ENCODE data around the gene GFI1B. TPM values are rescaled to one million over a fixed set of nuclear protein-coding genes. Genes with fewer than 3 reads are reported as not detected.

The GFI1B gene
- total RNA-seq, 2 experiments from 2014 or later = not detected

DNA sequence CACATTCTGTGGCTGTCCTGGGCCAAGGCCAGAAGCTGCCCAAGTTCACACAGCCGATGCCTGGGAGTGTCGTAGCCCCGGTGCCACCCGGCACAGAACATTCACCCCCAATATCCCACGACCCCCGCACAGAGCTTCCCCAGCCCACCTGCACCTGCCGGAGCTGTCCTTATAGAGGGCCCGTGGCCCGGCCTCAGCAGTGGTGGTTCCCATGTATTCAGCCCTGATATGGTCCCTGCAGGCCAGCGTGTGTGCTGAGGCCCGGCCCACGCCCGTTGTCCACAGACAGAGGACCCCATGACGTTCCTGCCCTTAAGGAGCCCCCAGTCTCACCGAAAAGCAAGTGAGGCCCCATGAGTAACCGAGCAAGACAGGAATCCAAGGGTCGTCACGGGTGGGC is 5.3 kb upstream of the GFI1B start:
- no peak for DNase-seq
- Mint-ChIP-seq H3K9me3 (no peaks in the 10 kb centered on the region), H3K27ac (no peak overlapping the region), H3K4me1 (ENCODE audit: low read depth) (no peaks in the 10 kb centered on the region), H3K27me3 (ENCODE audit: low read depth) (peaks cover 2% of the 10 kb centered on the region), H3K36me3 (ENCODE audit: low read depth) (no peaks in the 10 kb centered on the region), H3K4me3 (no peak overlapping the region)
- intact Hi-C loops (cut with micrococcal nuclease) = loop anchor here (5.0 kb wide), 2 partner anchors 126 to 466 kb away; no protein-coding TSS in a partner anchor
- CTCF ChIA-PET = interaction anchor here (0.6 to 1.0 kb wide), 4 partner anchors 8 to 42 kb away, joined by 3 read pairs; no protein-coding TSS in a partner anchor

DNA sequence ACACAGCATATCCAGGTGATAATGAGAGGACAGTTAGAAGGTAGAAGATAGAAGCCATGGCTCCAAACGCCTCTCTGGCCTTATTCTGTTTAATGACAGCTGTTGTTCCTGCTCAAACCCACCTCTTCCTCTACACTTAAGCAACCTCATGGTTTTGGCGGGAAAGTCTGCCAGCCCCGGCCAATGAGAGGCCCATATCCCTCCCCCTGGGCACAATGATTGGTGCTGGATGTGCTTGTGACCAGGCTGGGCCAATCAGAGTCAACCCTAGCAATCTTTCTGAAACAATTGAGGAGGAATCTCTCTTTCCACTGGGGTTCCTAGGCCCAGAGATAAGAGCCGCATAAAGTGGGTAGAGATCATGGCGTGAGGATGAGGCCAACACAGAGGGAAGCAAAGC is 4.8 kb upstream of the GFI1B start:
- CTCF ChIA-PET = interaction anchor here (0.7 to 1.0 kb wide), 4 partner anchors 16 to 462 kb away, joined by 3 read pairs; no protein-coding TSS in a partner anchor
- no peak for DNase-seq
- Mint-ChIP-seq H3K27me3 (ENCODE audit: low read depth) (peaks cover 7% of the 10 kb centered on the region), H3K4me1 (ENCODE audit: low read depth) (peaks cover 4% of the 10 kb centered on the region), H3K36me3 (ENCODE audit: low read depth) (no peaks in the 10 kb centered on the region), H3K4me3 (no peak overlapping the region), H3K27ac (no peak overlapping the region), H3K9me3 (no peaks in the 10 kb centered on the region)
- intact Hi-C loops (cut with micrococcal nuclease) = loop anchor here (5.0 kb wide), 2 partner anchors 126 to 466 kb away; no protein-coding TSS in a partner anchor

DNA sequence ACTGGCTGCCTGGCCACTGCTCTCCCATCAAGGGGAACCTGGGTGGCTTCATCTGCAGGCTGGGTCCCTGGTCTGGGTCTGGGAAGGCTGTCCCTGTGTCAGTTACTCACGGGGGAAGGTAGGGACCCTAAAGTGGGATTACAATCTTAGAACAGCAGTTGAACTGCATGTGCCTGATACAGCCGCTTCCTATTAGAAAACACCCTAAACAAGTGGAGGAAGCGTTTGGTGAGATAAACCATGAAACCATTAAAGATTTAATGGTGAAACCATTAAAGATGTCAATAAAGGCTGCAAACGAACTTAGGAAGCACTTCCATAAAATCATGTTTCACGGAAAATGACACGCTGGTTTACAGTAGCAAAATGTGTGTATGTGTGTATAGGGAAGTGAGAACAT is 2.5 kb upstream of the GFI1B start:
- DNase-seq = no peak
- intact Hi-C loops (cut with micrococcal nuclease) = loop anchor here (1.0 to 5.0 kb wide), 3 partner anchors 47 to 172 kb away; no protein-coding TSS in a partner anchor
- no peak overlapping the region for H3K27ac Mint-ChIP-seq
- no peak overlapping the region for H3K4me3 Mint-ChIP-seq
- H3K9me3 Mint-ChIP-seq = no peaks in the 10 kb centered on the region
- CTCF ChIA-PET = interaction anchor here (1.7 to 2.2 kb wide), 2 partner anchors 46 to 74 kb away, joined by 5 to 6 read pairs; no protein-coding TSS in a partner anchor
- H3K4me1 Mint-ChIP-seq (ENCODE audit: low read depth) = peaks cover 5% of the 10 kb centered on the region
- H3K36me3 Mint-ChIP-seq (ENCODE audit: low read depth) = no peaks in the 10 kb centered on the region
- H3K27me3 Mint-ChIP-seq (ENCODE audit: low read depth) = peaks cover 24% of the 10 kb centered on the region

DNA sequence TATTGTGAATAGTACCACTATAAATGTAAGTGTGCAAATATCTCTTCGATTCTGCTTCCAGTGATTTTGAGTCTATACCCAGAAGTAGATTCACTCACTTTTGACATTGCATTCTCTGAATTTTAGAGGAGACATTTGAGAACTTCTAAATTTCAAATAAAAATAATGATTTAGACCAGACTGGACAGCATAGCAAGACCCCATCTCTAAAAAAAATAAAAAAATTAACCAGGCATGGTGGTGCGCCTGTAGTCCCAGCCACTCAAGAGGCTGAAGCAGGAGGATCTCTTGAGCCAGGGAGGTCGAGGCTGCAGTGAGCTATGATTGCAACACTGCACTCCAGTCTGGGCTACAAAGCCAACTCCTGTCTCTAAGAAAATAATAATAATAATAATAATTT is 1.9 kb upstream of the GFI1B start:
- intact Hi-C loops (cut with micrococcal nuclease) = loop anchor here (2.0 to 5.0 kb wide), 2 partner anchors 46 to 171 kb away; no protein-coding TSS in a partner anchor
- CTCF ChIA-PET = interaction anchor here (0.6 kb wide), 1 partner anchor 14 kb away, joined by 3 read pairs; no protein-coding TSS in a partner anchor
- no peaks in the 10 kb centered on the region for H3K9me3 Mint-ChIP-seq
- H3K36me3 Mint-ChIP-seq (ENCODE audit: low read depth) = no peaks in the 10 kb centered on the region
- peaks cover 28% of the 10 kb centered on the region for H3K27me3 Mint-ChIP-seq (ENCODE audit: low read depth)
- no peak overlapping the region for H3K4me3 Mint-ChIP-seq
- H3K4me1 Mint-ChIP-seq (ENCODE audit: low read depth) = peaks cover 5% of the 10 kb centered on the region
- no peak for DNase-seq
- no peak overlapping the region for H3K27ac Mint-ChIP-seq

DNA sequence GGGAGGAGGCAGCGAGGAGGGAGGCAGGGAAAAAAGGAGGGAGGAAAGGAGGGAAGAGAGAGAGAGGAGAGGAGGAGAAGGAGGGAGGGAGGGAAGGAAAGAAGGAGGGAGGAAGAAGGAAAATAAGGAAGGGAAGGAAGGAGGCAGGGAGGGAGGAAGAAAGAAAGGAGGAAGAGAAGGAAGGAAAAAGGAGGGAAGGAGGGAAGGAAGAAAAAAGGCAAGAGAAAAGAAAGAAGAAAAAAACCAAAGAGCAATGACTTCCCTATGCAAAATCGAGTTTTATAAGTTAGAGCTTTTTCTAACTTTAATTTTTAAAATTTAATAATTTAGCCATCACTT is 413 bp upstream of the GFI1B start:
- H3K27ac Mint-ChIP-seq = no peak overlapping the region
- no peaks in the 10 kb centered on the region for H3K36me3 Mint-ChIP-seq (ENCODE audit: low read depth)
- CTCF ChIA-PET = interaction anchor here (1.1 to 1.8 kb wide), 2 partner anchors 25 to 35 kb away, joined by 3 to 5 read pairs; no protein-coding TSS in a partner anchor
- intact Hi-C loops (cut with micrococcal nuclease) = loop anchor here (5.0 kb wide), 1 partner anchor 169 kb away; no protein-coding TSS in a partner anchor
- peaks cover 5% of the 10 kb centered on the region for H3K4me1 Mint-ChIP-seq (ENCODE audit: low read depth)
- H3K9me3 Mint-ChIP-seq = no peaks in the 10 kb centered on the region
- peaks cover 28% of the 10 kb centered on the region for H3K27me3 Mint-ChIP-seq (ENCODE audit: low read depth)
- no peak overlapping the region for H3K4me3 Mint-ChIP-seq
- DNase-seq = no peak

DNA sequence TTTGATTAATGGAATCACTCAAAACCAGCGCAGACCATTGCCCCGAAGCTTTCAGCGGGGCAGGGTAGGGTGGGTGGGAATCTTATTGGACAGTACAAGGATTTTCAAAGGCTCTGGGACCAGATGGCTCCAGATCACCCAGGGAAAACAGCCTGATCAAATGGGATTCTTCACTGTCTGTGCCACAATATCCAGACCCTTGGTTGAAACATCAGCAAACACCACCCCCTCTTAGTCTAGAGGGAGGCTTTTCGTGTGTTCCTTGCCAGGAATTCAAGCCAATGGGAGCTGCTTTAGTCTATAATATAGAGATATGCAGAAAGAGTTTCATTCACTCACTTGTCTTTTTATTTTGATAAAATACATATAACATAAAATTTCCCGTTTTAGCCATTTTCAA is 1.7 kb downstream of the GFI1B start:
- DNase-seq = no peak
- no peaks in the 10 kb centered on the region for H3K9me3 Mint-ChIP-seq
- peaks cover 5% of the 10 kb centered on the region for H3K4me1 Mint-ChIP-seq (ENCODE audit: low read depth)
- no peaks in the 10 kb centered on the region for H3K36me3 Mint-ChIP-seq (ENCODE audit: low read depth)
- CTCF ChIA-PET = no interaction called here
- no peak overlapping the region for H3K4me3 Mint-ChIP-seq
- no peak overlapping the region for H3K27ac Mint-ChIP-seq
- intact Hi-C loops (cut with micrococcal nuclease) = no loop called here
- H3K27me3 Mint-ChIP-seq (ENCODE audit: low read depth) = peaks cover 28% of the 10 kb centered on the region

DNA sequence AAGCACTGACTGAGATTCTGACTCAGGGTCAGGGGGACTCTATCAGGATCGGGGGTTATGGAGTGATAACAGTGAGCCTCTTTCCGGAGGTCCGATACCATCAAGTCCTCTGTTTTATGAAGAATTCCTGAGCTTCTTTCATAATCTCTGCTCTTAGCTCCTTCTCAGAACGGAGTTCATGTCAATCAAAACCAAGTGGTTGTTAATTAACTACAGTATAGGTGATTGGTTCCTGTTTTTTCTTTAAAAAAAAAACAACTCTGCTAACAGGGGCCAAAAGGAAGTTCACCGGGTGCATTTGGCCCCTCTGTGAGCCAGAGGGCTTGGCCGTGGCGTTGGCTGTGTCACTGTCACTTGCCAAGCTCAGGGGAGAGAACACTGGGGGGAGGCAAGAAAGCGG is 4.0 kb downstream of the GFI1B start:
- no peak overlapping the region for H3K27ac Mint-ChIP-seq

DNA sequence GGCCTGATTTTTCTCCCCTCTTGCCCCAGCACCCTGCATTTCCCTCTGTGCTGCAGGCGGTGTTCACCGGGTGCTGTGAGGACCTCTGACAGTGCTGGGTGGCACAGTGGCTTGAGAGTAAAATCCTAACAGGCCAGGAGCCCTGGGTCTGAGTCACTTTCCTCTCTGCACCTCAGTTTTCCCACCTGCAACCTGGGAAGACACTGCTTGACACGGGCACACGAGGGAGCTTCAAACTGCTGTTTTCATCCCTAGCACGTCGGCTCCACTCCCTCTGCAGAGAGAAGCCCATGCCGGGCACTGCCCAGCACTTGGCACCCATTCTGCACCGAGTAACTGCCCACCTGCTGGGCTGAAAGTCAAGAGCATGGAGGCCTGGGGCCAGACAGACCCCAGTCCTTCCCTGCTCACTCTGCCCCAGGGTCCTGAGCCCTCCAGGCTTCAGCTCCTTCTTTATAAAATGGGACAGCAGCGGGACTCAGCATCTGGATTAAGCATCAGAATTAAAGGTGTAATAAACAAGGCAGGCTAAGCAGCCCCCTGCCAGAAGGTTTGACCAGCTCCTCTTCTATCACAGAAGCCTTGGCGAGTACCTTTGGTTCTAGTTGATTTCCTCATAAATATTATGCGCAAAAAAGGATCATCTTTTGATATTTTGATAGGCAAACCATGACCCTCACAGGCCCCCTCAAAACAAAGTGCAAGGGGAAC is 5.2 kb downstream of the GFI1B start:
- Mint-ChIP-seq H3K36me3 (ENCODE audit: low read depth) (no peaks in the 10 kb centered on the region), H3K27me3 (ENCODE audit: low read depth) (peaks cover 33% of the 10 kb centered on the region), H3K27ac (no peak overlapping the region), H3K9me3 (no peaks in the 10 kb centered on the region), H3K4me1 (ENCODE audit: low read depth) (peaks cover 2% of the 10 kb centered on the region), H3K4me3 (no peak overlapping the region)
- CTCF ChIA-PET = no interaction called here
- DNase-seq = no peak
- intact Hi-C loops (cut with micrococcal nuclease) = no loop called here

More for the DNA sequence above, 4.0 kb downstream of the GFI1B start:
- CTCF ChIA-PET = no interaction called here
- intact Hi-C loops (cut with micrococcal nuclease) = no loop called here
- H3K27me3 Mint-ChIP-seq (ENCODE audit: low read depth) = peaks cover 37% of the 10 kb centered on the region
- DNase-seq = no peak
- no peaks in the 10 kb centered on the region for H3K36me3 Mint-ChIP-seq (ENCODE audit: low read depth)
- no peaks in the 10 kb centered on the region for H3K9me3 Mint-ChIP-seq
- no peak overlapping the region for H3K4me3 Mint-ChIP-seq
- H3K4me1 Mint-ChIP-seq (ENCODE audit: low read depth) = peaks cover 5% of the 10 kb centered on the region

DNA sequence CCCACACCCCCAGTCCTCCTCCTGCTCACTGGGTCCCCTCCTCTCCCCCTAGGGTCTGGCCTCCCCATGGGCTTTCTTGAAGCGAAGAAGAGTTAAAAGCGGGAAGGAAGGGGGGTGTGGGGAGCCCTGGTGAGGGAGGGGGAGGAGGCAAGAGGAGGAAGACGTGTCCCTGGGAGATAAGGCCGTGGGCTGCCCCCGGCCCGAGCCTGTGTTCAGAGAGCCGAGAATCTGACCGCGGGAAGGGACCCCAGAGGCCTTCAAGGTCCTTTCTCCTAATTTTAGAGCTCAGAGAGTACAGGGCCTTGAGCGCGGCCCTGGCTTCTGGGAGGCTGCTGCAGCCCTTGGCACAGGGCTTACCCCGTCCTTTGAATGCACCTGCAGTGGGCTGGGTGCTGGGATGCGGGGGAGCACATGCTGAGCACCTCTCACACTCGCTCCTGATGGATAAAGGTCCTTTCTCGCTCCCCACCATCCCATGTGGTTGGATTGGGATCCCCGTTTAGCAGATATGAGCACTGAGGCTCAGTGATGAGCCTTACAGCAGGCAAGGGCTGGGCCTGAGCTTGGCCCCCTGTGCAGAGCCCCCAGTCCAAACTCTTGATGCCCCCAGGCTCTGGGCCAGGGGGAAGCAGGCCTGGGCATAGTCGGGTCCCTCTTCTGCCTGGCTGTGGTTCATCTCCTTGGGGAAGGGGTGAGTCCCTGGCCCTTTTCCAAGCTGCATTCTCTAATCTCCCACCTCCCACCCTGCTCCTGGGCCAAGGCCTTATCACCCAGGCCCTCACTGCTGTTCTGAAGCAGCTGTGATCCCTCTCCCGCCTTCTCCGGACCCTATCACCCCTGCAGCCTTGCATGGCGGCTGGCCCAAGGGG is 5.9 kb downstream of the GFI1B start:
- CTCF ChIA-PET = no interaction called here
- no peak overlapping the region for H3K27ac Mint-ChIP-seq
- no peaks in the 10 kb centered on the region for H3K4me1 Mint-ChIP-seq (ENCODE audit: low read depth)
- no peaks in the 10 kb centered on the region for H3K36me3 Mint-ChIP-seq (ENCODE audit: low read depth)
- peaks cover 27% of the 10 kb centered on the region for H3K27me3 Mint-ChIP-seq (ENCODE audit: low read depth)
- H3K4me3 Mint-ChIP-seq = no peak overlapping the region
- H3K9me3 Mint-ChIP-seq = no peaks in the 10 kb centered on the region
- DNase-seq = no peak
- intact Hi-C loops (cut with micrococcal nuclease) = no loop called here

DNA sequence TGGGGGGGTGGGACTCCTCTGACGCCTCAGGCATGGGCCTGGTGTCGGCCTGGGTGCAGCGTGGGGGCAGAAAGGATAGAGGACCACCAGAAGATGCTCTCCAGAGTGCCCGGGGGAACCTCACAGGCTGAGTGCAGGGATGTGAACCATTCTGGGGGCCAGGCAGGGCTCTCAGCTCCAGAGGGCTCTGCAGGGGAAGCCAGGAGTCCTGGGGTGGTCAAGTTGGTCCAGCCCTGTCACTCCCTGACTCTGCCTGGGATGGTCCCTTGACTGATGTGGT is 6.5 kb downstream of the GFI1B start:
- intact Hi-C loops (cut with micrococcal nuclease) = no loop called here
- CTCF ChIA-PET = no interaction called here

DNA sequence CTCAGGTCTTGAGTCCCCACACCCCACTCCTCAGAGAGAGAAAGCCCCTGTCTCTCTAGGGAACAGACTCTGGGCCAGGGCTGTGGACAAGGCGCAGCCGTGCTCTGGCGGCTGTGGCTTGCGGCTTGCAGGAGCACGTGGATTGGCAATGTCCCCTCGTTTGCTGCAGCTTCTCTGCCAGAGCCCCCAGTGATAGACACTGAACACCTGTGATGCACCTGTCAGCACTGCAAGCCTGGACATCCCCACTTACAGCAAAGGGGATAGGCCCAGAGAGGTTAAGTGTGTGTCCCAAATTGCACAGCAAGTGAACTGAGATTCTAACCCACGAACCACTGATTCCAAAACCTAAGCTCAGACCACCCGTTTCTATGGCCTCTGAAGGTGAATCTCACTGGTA is 7.0 kb downstream of the GFI1B start:
- no peak overlapping the region for H3K27ac Mint-ChIP-seq
- H3K4me3 Mint-ChIP-seq = no peak overlapping the region
- intact Hi-C loops (cut with micrococcal nuclease) = no loop called here
- H3K9me3 Mint-ChIP-seq = no peaks in the 10 kb centered on the region
- H3K4me1 Mint-ChIP-seq (ENCODE audit: low read depth) = no peaks in the 10 kb centered on the region
- DNase-seq = no peak
- H3K36me3 Mint-ChIP-seq (ENCODE audit: low read depth) = no peaks in the 10 kb centered on the region
- peaks cover 20% of the 10 kb centered on the region for H3K27me3 Mint-ChIP-seq (ENCODE audit: low read depth)
- CTCF ChIA-PET = no interaction called here

More for the DNA sequence above, 6.5 kb downstream of the GFI1B start:
- no peaks in the 10 kb centered on the region for H3K9me3 Mint-ChIP-seq
- peaks cover 22% of the 10 kb centered on the region for H3K27me3 Mint-ChIP-seq (ENCODE audit: low read depth)
- no peak overlapping the region for H3K4me3 Mint-ChIP-seq
- no peak overlapping the region for H3K27ac Mint-ChIP-seq
- no peak for DNase-seq
- H3K36me3 Mint-ChIP-seq (ENCODE audit: low read depth) = no peaks in the 10 kb centered on the region
- H3K4me1 Mint-ChIP-seq (ENCODE audit: low read depth) = no peaks in the 10 kb centered on the region

DNA sequence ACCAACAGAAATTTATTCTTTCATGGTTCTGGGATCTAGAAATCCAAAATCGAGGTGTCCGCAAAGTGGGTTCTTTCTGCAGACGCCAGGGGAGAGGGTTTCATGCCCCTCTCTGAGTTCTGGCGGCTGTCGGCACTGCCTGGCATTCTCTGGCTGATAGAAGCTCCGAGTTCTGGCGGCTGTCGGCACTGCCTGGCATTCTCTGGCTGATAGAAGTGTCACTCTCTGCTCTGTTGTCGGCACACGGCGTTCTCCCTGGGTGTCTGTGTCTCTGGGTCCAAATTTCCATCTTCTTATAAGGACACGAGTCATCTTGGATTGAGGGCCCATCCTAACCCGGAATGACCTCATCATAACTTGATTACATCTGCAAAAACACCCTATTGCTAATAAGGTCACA is 7.6 kb downstream of the GFI1B start:
- H3K27ac Mint-ChIP-seq = no peak overlapping the region
- no peak overlapping the region for H3K4me3 Mint-ChIP-seq
- no peaks in the 10 kb centered on the region for H3K4me1 Mint-ChIP-seq (ENCODE audit: low read depth)
- peaks cover 14% of the 10 kb centered on the region for H3K27me3 Mint-ChIP-seq (ENCODE audit: low read depth)
- H3K9me3 Mint-ChIP-seq = no peaks in the 10 kb centered on the region
- DNase-seq = no peak
- intact Hi-C loops (cut with micrococcal nuclease) = no loop called here
- no peaks in the 10 kb centered on the region for H3K36me3 Mint-ChIP-seq (ENCODE audit: low read depth)
- CTCF ChIA-PET = no interaction called here

Data from activated naive CD4-positive, alpha-beta T cell treated with anti-CD3 and anti-CD28 coated beads for 36 hours (primary cell).